UCSD-AML1 (cell line): ENCODE data around the gene DZIP3.
"Not testable (repeated sequence)": the region's sequence is repeated elsewhere in the genome, so short reads cannot be mapped to it uniquely, and the experiment has no call there.

Experiments used
- DNase-seq: peaks from one replicate; lab custom pipeline; 2025; ENCODE audit not compliant: unreplicated experiment; lab: John Stamatoyannopoulos, UW

Gene DZIP3

GRCh38 chr3:108673988-108674661 is 84.6 kb downstream of the DZIP3 start:
- DNase-seq = no peak

GRCh38 chr3:108677811-108678210 is 88.3 kb downstream of the DZIP3 start:
- no peak for DNase-seq

GRCh38 chr3:108692286-108692685 is 102.8 kb downstream of the DZIP3 start:
- DNase-seq = not testable (repeated sequence)

GRCh38 chr3:108698461-108698860 is 108.9 kb downstream of the DZIP3 start:
- DNase-seq = no peak

- no peak for DNase-seq
These were observed 115.5 kb downstream of the DZIP3 start for GRCh38 chr3:108705045-108705444.

- no peak for DNase-seq
These were observed 123.5 kb downstream of the DZIP3 start for GRCh38 chr3:108713009-108713516.

- no peak for DNase-seq
These were observed 124.3 kb downstream of the DZIP3 start for GRCh38 chr3:108713816-108714215.

GRCh38 chr3:108718454-108718853 is 128.9 kb downstream of the DZIP3 start:
- DNase-seq = no peak

- DNase-seq = no peak
These were observed 129.8 kb downstream of the DZIP3 start for GRCh38 chr3:108719178-108719806.

GRCh38 chr3:108722724-108723123 is 133.2 kb downstream of the DZIP3 start:
- DNase-seq = no peak

- DNase-seq = peak; percentile 5
These were observed 134.6 kb downstream of the DZIP3 start for GRCh38 chr3:108724101-108724500.

GRCh38 chr3:108728105-108728504 is 138.6 kb downstream of the DZIP3 start:
- DNase-seq = no peak

- no peak for DNase-seq
These were observed 139.4 kb downstream of the DZIP3 start for GRCh38 chr3:108728934-108729333.

- DNase-seq = no peak
These were observed 147.3 kb downstream of the DZIP3 start for GRCh38 chr3:108736821-108737220.

- no peak for DNase-seq
These were observed 153.4 kb downstream of the DZIP3 start for GRCh38 chr3:108742929-108743328.
